DOHH2 (cell line): Measurements from ENCODE around the gene GIMAP8.
"Not testable (repeated sequence)": the region's sequence is repeated elsewhere in the genome, so short reads cannot be mapped to it uniquely, and the experiment has no call there.

Experiments
- H3F3A ChIP-seq: fragments of 200-600 bp; sonication (generic), shearing (Covaris generic); 2 replicates; pipeline ENCODE4 v1.6.0; 2016; ENCODE audit warnings: antibody characterized with exemption, mild to moderate bottlenecking; ENCODE audit not compliant: control insufficient read depth, insufficient read depth
- H3K27ac ChIP-seq: fragments of 200-600 bp; sonication (generic); 2 replicates; pipeline ENCODE4 v1.5.1; 2014; ENCODE audit warnings: low read depth, mild to moderate bottlenecking, low read length, moderate library complexity
- H3K27me3 ChIP-seq: fragments of 200-600 bp; sonication (generic); 2 replicates; pipeline ENCODE4 v1.6.1; 2014; ENCODE audit warnings: mild to moderate bottlenecking, low read length, mixed read lengths; ENCODE audit not compliant: control insufficient read depth
- H3K36me3 ChIP-seq: fragments of 200-600 bp; sonication (generic); 2 replicates; pipeline ENCODE4 v1.6.1; 2014; ENCODE audit warnings: mild to moderate bottlenecking, low read length, moderate library complexity, mixed read lengths; ENCODE audit not compliant: control insufficient read depth
- H3K4me1 ChIP-seq: fragments of 200-600 bp; sonication (generic); 2 replicates; pipeline ENCODE4 v1.6.1; 2014; ENCODE audit warnings: mild to moderate bottlenecking, low read length, mixed read lengths; ENCODE audit not compliant: control insufficient read depth
- H3K4me2 ChIP-seq: fragments of 200-600 bp; sonication (generic); 2 replicates; pipeline ENCODE4 v1.6.0; 2014; ENCODE audit warnings: mild to moderate bottlenecking, low read length, moderate library complexity
- H3K4me3 ChIP-seq: fragments of 200-600 bp; sonication (generic); 2 replicates; pipeline ENCODE4 v1.5.1; 2014; ENCODE audit warnings: mild to moderate bottlenecking, low read length, mixed read lengths
- H3K79me2 ChIP-seq: fragments of 200-600 bp; sonication (generic); 2 replicates; pipeline ENCODE4 v1.6.1; 2014; ENCODE audit warnings: mild to moderate bottlenecking, low read length, mixed read lengths; ENCODE audit not compliant: control insufficient read depth
- H3K9me2 ChIP-seq: fragments of 200-600 bp; sonication (generic); replicated peaks from 2 replicates; pipeline ENCODE4 v1.6.1; 2014; ENCODE audit warnings: mild to moderate bottlenecking, low read length, mixed read lengths; ENCODE audit not compliant: control insufficient read depth
- H3K9me3 ChIP-seq: fragments of 200-600 bp; sonication (generic); 2 replicates; pipeline ENCODE4 v1.6.1; 2014; ENCODE audit warnings: antibody characterized with exemption, low read length, mixed read lengths; ENCODE audit not compliant: control insufficient read depth, insufficient read depth
- H4K20me1 ChIP-seq: fragments of 200-600 bp; sonication (generic); 2 replicates; pipeline ENCODE4 v1.6.0; 2014; ENCODE audit warnings: low read depth, mild to moderate bottlenecking, antibody characterized with exemption, low read length, moderate library complexity; ENCODE audit not compliant: control insufficient read depth, insufficient read depth
- EZH2phosphoT487 ChIP-seq: fragments of 200-600 bp; sonication (generic); IDR thresholded peaks from 2 replicates; pipeline ENCODE4 v1.6.1; 2017; ENCODE audit warnings: borderline replicate concordance, mild to moderate bottlenecking, antibody characterized with exemption, low read length, moderate library complexity, mixed read lengths
- TF ChIP-seq, protein P1 (sequence below): fragments of 200-600 bp; sonication (generic); IDR thresholded peaks from one replicate; pipeline ENCODE4 v1.5.1; 2014; ENCODE audit warnings: antibody characterized with exemption, mild to moderate bottlenecking, low read depth, low read length; ENCODE audit not compliant: poor library complexity, severe bottlenecking

Gene GIMAP8

DNA sequence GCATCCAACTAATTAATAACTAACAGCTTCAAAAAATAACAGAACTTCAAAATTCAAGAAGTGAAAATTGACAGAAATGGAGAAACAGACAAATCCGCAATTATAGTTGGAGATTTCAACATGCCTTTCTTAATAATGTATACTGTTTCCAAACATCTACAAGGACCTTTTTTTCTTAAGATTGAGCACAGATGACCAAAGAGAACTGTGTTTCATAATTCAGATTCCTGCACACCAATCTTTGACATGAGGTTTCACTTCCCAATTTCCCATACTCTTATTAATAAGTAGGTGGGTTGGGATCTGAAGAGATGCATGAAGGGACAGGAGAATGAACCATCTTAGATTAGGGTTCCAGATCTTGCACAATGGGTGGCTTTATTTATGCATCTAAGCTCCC, 39.4 kb downstream of the GIMAP8 start:
- Histone ChIP-seq H3K4me1 (no peaks in the 10 kb centered on the region), H3K27ac (no peak overlapping the region), H3F3A (no peaks in the 10 kb centered on the region), H3K4me3 (no peak overlapping the region), H3K36me3 (no peaks in the 10 kb centered on the region), H4K20me1 (no peaks in the 10 kb centered on the region), H3K79me2 (no peaks in the 10 kb centered on the region), H3K4me2 (no peak overlapping the region), H3K9me2 (no peaks in the 10 kb centered on the region), H3K27me3 (no peaks in the 10 kb centered on the region), H3K9me3 (no peaks in the 10 kb centered on the region)
- TF ChIP-seq EZH2phosphoT487 = no peak
- TF ChIP-seq, protein P1, sequence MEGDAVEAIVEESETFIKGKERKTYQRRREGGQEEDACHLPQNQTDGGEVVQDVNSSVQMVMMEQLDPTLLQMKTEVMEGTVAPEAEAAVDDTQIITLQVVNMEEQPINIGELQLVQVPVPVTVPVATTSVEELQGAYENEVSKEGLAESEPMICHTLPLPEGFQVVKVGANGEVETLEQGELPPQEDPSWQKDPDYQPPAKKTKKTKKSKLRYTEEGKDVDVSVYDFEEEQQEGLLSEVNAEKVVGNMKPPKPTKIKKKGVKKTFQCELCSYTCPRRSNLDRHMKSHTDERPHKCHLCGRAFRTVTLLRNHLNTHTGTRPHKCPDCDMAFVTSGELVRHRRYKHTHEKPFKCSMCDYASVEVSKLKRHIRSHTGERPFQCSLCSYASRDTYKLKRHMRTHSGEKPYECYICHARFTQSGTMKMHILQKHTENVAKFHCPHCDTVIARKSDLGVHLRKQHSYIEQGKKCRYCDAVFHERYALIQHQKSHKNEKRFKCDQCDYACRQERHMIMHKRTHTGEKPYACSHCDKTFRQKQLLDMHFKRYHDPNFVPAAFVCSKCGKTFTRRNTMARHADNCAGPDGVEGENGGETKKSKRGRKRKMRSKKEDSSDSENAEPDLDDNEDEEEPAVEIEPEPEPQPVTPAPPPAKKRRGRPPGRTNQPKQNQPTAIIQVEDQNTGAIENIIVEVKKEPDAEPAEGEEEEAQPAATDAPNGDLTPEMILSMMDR = no peak

DNA sequence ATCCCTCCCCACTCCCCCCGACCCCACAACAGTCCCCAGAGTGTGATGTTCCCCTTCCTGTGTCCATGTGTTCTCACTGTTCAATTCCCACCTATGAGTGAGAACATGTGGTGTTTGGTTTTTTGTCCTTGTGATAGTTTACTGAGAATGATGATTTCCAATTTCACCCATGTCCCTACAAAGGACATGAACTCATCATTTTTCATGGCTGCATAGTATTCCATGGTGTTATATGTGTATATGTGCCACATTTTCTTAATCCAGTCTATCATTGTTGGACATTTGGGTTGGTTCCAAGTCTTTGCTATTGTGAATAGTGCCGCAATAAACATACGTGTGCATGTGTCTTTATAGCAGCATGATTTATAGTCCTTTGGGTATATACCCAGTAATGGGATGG, 43.0 kb downstream of the GIMAP8 start:
- not testable (repeated sequence) for H3K27ac ChIP-seq, H3K27me3 ChIP-seq, H3K9me2 ChIP-seq, H4K20me1 ChIP-seq, H3K4me3 ChIP-seq, H3K4me1 ChIP-seq, H3K79me2 ChIP-seq, H3K4me2 ChIP-seq, H3F3A ChIP-seq, H3K36me3 ChIP-seq, H3K9me3 ChIP-seq

GRCh38 chr7:150502519-150502918, 52.1 kb downstream of the GIMAP8 start:
- Histone ChIP-seq H3K27me3 (no peaks in the 10 kb centered on the region), H3K4me1 (no peaks in the 10 kb centered on the region), H4K20me1 (no peaks in the 10 kb centered on the region), H3K4me3 (no peak overlapping the region), H3K27ac (no peak overlapping the region), H3K9me3 (no peaks in the 10 kb centered on the region), H3K4me2 (no peak overlapping the region), H3K36me3 (no peaks in the 10 kb centered on the region), H3F3A (no peaks in the 10 kb centered on the region), H3K9me2 (no peaks in the 10 kb centered on the region), H3K79me2 (no peaks in the 10 kb centered on the region)
- TF ChIP-seq, protein P1 = no peak
- no peak for TF ChIP-seq EZH2phosphoT487

DNA sequence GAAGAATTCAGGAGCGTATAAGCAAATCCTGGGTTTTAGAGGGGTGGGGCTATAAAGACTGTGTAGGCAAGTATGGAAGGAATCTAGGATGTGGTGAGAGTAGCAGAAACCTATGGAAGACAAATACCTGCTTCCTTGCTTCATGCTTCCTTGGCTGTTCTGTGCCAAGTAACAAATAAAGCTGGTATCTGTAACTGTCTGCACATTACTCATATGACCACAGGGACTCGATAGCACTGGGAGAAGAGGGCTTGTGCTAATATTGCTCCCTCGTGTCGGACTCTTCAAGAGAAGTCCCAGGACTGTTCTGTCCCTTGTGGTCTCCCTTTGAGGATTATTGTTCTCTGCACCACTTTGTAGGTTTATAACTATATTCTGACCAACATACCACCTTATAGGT, 52.7 kb downstream of the GIMAP8 start:
- Histone ChIP-seq H3K27ac (no peak overlapping the region), H3K79me2 (no peaks in the 10 kb centered on the region), H3K9me2 (no peaks in the 10 kb centered on the region), H3K4me3 (no peak overlapping the region), H3K4me2 (no peak overlapping the region), H3K9me3 (no peaks in the 10 kb centered on the region), H3K36me3 (no peaks in the 10 kb centered on the region), H3K27me3 (no peaks in the 10 kb centered on the region), H3K4me1 (no peaks in the 10 kb centered on the region), H4K20me1 (no peaks in the 10 kb centered on the region), H3F3A (no peaks in the 10 kb centered on the region)
- TF ChIP-seq EZH2phosphoT487 = no peak
- TF ChIP-seq, protein P1 = no peak
